H9 (cell line): Measurements from ENCODE around the gene TSPAN1. TPM values are rescaled to one million over a fixed set of nuclear protein-coding genes. Genes with fewer than 3 reads are reported as not detected.

ENCODE experiments used
- DNase-seq: peaks from one replicate; pipeline ENCODE4 v3.0.0-alpha.2; 2017
- H2AFZ ChIP-seq: one replicate; pipeline ENCODE4 v1.6.1; 2013; ENCODE audit warnings: mild to moderate bottlenecking, low read length, control low read depth, moderate library complexity
- H2AK5ac ChIP-seq: 2 replicates; pipeline ENCODE4 v1.6.1; 2013; ENCODE audit warnings: low read length, control low read depth, mixed read lengths; ENCODE audit not compliant: insufficient read length
- H2BK120ac ChIP-seq: one replicate; pipeline ENCODE4 v1.6.1; 2013; ENCODE audit warnings: low read depth, mild to moderate bottlenecking, low read length, control low read depth, inconsistent platforms; ENCODE audit not compliant: poor library complexity, severe bottlenecking
- H2BK12ac ChIP-seq: 2 replicates; pipeline ENCODE4 v1.6.1; 2013; ENCODE audit warnings: low read length, control low read depth, mixed read lengths, low read depth; ENCODE audit not compliant: insufficient read length
- H2BK15ac ChIP-seq: 2 replicates; pipeline ENCODE4 v1.6.1; 2013; ENCODE audit warnings: low read depth, low read length, control low read depth
- H2BK20ac ChIP-seq: one replicate; pipeline ENCODE4 v1.6.1; 2013; ENCODE audit warnings: low read depth, mild to moderate bottlenecking, low read length, control low read depth, inconsistent platforms; ENCODE audit not compliant: poor library complexity, severe bottlenecking
- H2BK5ac ChIP-seq: 2 replicates; pipeline ENCODE4 v1.6.1; 2013; ENCODE audit warnings: low read length, control low read depth, mixed read lengths; ENCODE audit not compliant: insufficient read length
- H3K14ac ChIP-seq: 2 replicates; pipeline ENCODE4 v1.6.1; 2013; ENCODE audit warnings: low read length, control low read depth; ENCODE audit not compliant: insufficient read depth
- H3K18ac ChIP-seq: 2 replicates; pipeline ENCODE4 v1.6.1; 2013; ENCODE audit warnings: low read depth, mild to moderate bottlenecking, mixed read lengths, low read length, control low read depth; ENCODE audit not compliant: insufficient read length
- H3K23ac ChIP-seq: 2 replicates; pipeline ENCODE4 v1.6.1; 2013; ENCODE audit warnings: low read length, control low read depth, mixed read lengths, low read depth; ENCODE audit not compliant: insufficient read length
- H3K23me2 ChIP-seq: 2 replicates; pipeline ENCODE4 v1.6.1; 2013; ENCODE audit warnings: low read depth, mild to moderate bottlenecking, mixed read lengths, low read length, control low read depth; ENCODE audit not compliant: insufficient read length, poor library complexity, severe bottlenecking
- H3K27ac ChIP-seq: 2 replicates; pipeline ENCODE4 v1.5.1; 2013; ENCODE audit warnings: low read length, control low read depth, mixed read lengths, low read depth; ENCODE audit not compliant: insufficient read length
- H3K27me3 ChIP-seq: 2 replicates; pipeline ENCODE4 v1.6.1; 2013; ENCODE audit warnings: low read length, control low read depth, inconsistent platforms; ENCODE audit not compliant: insufficient read depth
- H3K4ac ChIP-seq: 2 replicates; pipeline ENCODE4 v1.6.1; 2013; ENCODE audit warnings: low read depth, mild to moderate bottlenecking, control low read depth, inconsistent platforms, low read length, moderate library complexity
- H3K4me1 ChIP-seq: 2 replicates; pipeline ENCODE4 v1.6.1; 2013; ENCODE audit warnings: low read length, control low read depth, inconsistent platforms; ENCODE audit not compliant: insufficient read depth
- H3K4me2 ChIP-seq: 2 replicates; pipeline ENCODE4 v1.6.1; 2013; ENCODE audit warnings: low read length, control low read depth, mixed read lengths; ENCODE audit not compliant: insufficient read length, insufficient read depth
- H3K56ac ChIP-seq: 2 replicates; pipeline ENCODE4 v1.6.1; 2013; ENCODE audit warnings: low read depth, mild to moderate bottlenecking, mixed read lengths, low read length, control low read depth; ENCODE audit not compliant: insufficient read length
- H3K79me1 ChIP-seq: 2 replicates; pipeline ENCODE4 v1.6.1; 2013; ENCODE audit warnings: low read depth, mild to moderate bottlenecking, moderate library complexity, low read length, control low read depth, inconsistent platforms; ENCODE audit not compliant: insufficient read depth, poor library complexity, severe bottlenecking
- H3K79me2 ChIP-seq: 2 replicates; pipeline ENCODE4 v1.6.1; 2013; ENCODE audit warnings: low read length, control low read depth, inconsistent platforms; ENCODE audit not compliant: insufficient read depth
- H3K9ac ChIP-seq: 2 replicates; pipeline ENCODE4 v1.6.1; 2013; ENCODE audit warnings: low read length, control low read depth, mixed read lengths; ENCODE audit not compliant: insufficient read length; ENCODE audit errors: extremely low read depth
- H3K9me3 ChIP-seq: one replicate; pipeline ENCODE4 v1.6.1; 2013; ENCODE audit warnings: low read depth, low read length, inconsistent platforms; ENCODE audit not compliant: control insufficient read depth
- H3T11ph ChIP-seq: one replicate; pipeline ENCODE4 v1.6.1; 2013; ENCODE audit warnings: mild to moderate bottlenecking, low read length, control low read depth, inconsistent platforms
- H4K20me1 ChIP-seq: one replicate; pipeline ENCODE4 v1.6.1; 2013; ENCODE audit not compliant: control insufficient read depth, insufficient read length, insufficient read depth
- H4K5ac ChIP-seq: 2 replicates; pipeline ENCODE4 v1.6.1; 2013; ENCODE audit warnings: low read depth, mild to moderate bottlenecking, mixed read lengths, low read length, control low read depth; ENCODE audit not compliant: insufficient read length
- H4K8ac ChIP-seq: replicated peaks from 2 replicates; pipeline ENCODE4 v1.6.1; 2013; ENCODE audit warnings: low read length, control low read depth, mixed read lengths, low read depth; ENCODE audit not compliant: insufficient read length
- H4K91ac ChIP-seq: 2 replicates; pipeline ENCODE4 v1.6.1; 2013; ENCODE audit warnings: low read depth, mild to moderate bottlenecking, moderate library complexity, mixed read lengths, low read length, control low read depth; ENCODE audit not compliant: insufficient read length
- H3K27ac Mint-ChIP-seq, 3 experiments: 2 replicates in 2 of 3; 3 replicates in 1 of 3; pipeline ENCODE4 v1.8.0; 2020 to 2021; ENCODE audit warnings: mixed read lengths in 3 of 3, mild to moderate bottlenecking in 1 of 3, moderate library complexity in 1 of 3
- H3K27me3 Mint-ChIP-seq: 2 replicates; pipeline ENCODE4 v1.8.0; 2021; ENCODE audit warnings: low read depth, mild to moderate bottlenecking, moderate library complexity, mixed read lengths
- H3K36me3 Mint-ChIP-seq, 3 experiments: 2 replicates in 2 of 3; 3 replicates in 1 of 3; pipeline ENCODE4 v1.8.0; 2020 to 2021; ENCODE audit warnings: low read depth in 3 of 3, mixed read lengths in 3 of 3; ENCODE audit not compliant: insufficient read depth in 1 of 3
- H3K4me1 Mint-ChIP-seq, 2 experiments: 2 replicates each; pipeline ENCODE4 v1.8.0; 2020; ENCODE audit warnings: mixed read lengths in 2 of 2
- H3K4me3 Mint-ChIP-seq, 2 experiments: 2 replicates in 1 of 2; 3 replicates in 1 of 2; pipeline ENCODE4 v1.8.0; 2020 to 2021; ENCODE audit warnings: mild to moderate bottlenecking in 2 of 2, mixed read lengths in 2 of 2, moderate library complexity in 1 of 2
- H3K9me3 Mint-ChIP-seq, 2 experiments: 2 replicates in 1 of 2; 3 replicates in 1 of 2; pipeline ENCODE4 v1.8.0; 2020; ENCODE audit warnings: mild to moderate bottlenecking in 2 of 2, mixed read lengths in 2 of 2, moderate library complexity in 1 of 2
- WGBS: extraction: QIAGEN DNeasy Blood & Tissue Kit; methylation state at CpG from one replicate; pipeline ENCODE4 v1.1.7; 2013; ENCODE audit warnings: missing lambda C conversion rate, low lambda C conversion rate, mixed read lengths; ENCODE audit not compliant: insufficient read length; ENCODE audit errors: extremely low coverage; 5-methylcytosine and 5-hydroxymethylcytosine counted together
- total RNA-seq: library from RNA; stranded (reverse); gene quantifications from 2 replicates; pipeline ENCODE4 v1.2.1, GENCODE V29; 2021
- TF ChIP-seq, protein P1 (sequence below): fragments of 200-600 bp; sonication (generic); conservative IDR thresholded peaks from 3 replicates; pipeline ENCODE4 v1.8.0; 2021; ENCODE audit warnings: antibody characterized with exemption, mild to moderate bottlenecking

TSPAN1 gene
- total RNA-seq, 1 experiment from 2014 or later, result not detected

- Mint-ChIP-seq H3K36me3 (peaks cover 12 to 47% (median 43%) of the 10 kb centered on the region in 3 experiments), H3K27me3 (no peaks in the 10 kb centered on the region; the same call in 1 of the 2 replicates), H3K27ac (no peak overlapping the region), H3K4me1 (peaks cover under 1 to 10% of the 10 kb centered on the region in 2 experiments; a peak in 3 of 4 replicates), H3K9me3 (no peaks in the 10 kb centered on the region), H3K4me3 (no peak overlapping the region)
- Histone ChIP-seq H2BK20ac (no peak overlapping the region), H3K56ac (no peak overlapping the region), H2BK15ac (no peak overlapping the region), H3K23ac (no peak overlapping the region), H4K20me1 (no peaks in the 10 kb centered on the region), H4K5ac (no peak overlapping the region), H2AK5ac (no peak overlapping the region), H2BK120ac (no peak overlapping the region), H3K23me2 (peaks cover 7% of the 10 kb centered on the region), H3K4me1 (no peaks in the 10 kb centered on the region), H3K9ac (no peak overlapping the region), H4K91ac (no peak overlapping the region), H2BK5ac (no peak overlapping the region), H3K4ac (no peak overlapping the region), H3K79me2 (no peaks in the 10 kb centered on the region), H4K8ac (no peak overlapping the region), H3K79me1 (no peaks in the 10 kb centered on the region), H3K27me3 (no peaks in the 10 kb centered on the region), H3K4me2 (no peak overlapping the region), H3K27ac (no peak overlapping the region), H3K14ac (no peak overlapping the region), H3K9me3 (no peaks in the 10 kb centered on the region), H3K18ac (no peak overlapping the region), H2AFZ (no peak overlapping the region), H3T11ph (no peak overlapping the region), H2BK12ac (no peak overlapping the region)
- no CpG with 5 or more reads among the region's 9 CpGs for WGBS
- TF ChIP-seq, protein P1, sequence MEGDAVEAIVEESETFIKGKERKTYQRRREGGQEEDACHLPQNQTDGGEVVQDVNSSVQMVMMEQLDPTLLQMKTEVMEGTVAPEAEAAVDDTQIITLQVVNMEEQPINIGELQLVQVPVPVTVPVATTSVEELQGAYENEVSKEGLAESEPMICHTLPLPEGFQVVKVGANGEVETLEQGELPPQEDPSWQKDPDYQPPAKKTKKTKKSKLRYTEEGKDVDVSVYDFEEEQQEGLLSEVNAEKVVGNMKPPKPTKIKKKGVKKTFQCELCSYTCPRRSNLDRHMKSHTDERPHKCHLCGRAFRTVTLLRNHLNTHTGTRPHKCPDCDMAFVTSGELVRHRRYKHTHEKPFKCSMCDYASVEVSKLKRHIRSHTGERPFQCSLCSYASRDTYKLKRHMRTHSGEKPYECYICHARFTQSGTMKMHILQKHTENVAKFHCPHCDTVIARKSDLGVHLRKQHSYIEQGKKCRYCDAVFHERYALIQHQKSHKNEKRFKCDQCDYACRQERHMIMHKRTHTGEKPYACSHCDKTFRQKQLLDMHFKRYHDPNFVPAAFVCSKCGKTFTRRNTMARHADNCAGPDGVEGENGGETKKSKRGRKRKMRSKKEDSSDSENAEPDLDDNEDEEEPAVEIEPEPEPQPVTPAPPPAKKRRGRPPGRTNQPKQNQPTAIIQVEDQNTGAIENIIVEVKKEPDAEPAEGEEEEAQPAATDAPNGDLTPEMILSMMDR, result no peak
- no peak for DNase-seq
These were observed 19.2 kb downstream of the TSPAN1 start for GRCh38 chr1:46193984-46194570.
